ENCODE results near the gene KRT71.
"Not testable (repeated sequence)": the region's sequence is repeated elsewhere in the genome, so short reads cannot be mapped to it uniquely, and the experiment has no call there.

Gene KRT71

DNA sequence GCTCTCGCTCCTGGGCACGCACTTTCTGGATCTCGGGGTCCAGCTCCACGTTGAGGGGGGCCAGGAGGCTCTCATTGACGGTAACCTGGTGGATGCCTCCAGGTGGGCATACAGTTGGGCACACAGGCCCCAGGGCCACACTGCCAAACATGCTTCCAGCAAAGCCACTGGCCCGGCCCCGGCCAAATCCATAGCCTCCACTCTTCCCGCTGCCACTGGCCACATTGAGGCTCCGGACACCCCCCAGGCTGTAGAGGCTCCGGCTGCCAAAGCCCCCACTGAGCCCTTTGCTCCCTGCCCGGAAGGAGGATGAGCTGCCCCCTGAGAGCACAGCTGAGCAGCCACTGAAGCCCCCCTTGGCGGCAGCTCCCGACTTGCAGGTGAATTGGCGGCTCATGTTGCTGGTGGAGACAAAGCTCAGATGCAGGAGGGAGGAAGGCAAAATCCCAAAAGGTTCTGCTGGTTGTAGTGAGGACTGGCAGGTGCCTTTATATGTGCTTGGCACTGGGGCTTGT lies at the start of gene KRT71:
KRT71 (minus strand) TSS at position 465 of the 515 bp plus-strand sequence; CDS start at position 397, 68 bp downstream.
- DNase-seq (ENCODE audit: low read depth in 3 of 3) = no peak

DNA sequence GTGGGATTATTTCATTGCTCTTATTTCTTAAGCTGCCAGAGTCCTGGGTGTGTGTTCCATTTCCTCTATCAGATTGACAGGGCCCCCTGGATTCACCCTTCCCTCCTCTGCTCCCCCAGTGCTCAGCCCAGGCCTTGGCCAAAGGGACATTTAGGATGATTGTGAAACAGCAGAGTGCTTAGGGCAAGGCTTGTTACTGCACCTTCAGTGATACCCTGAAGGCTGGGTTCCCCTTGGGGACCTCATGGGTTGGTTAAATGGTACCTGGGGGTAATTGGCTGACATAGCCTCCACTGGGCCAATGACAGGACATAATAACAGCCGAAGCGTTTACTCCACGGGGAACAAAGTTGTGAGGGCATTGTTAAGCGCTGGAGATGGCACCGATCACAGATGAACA lies 49.6 kb upstream of the KRT71 start:
- DNase-seq (ENCODE audit: low read depth in 3 of 3) = no peak

DNA sequence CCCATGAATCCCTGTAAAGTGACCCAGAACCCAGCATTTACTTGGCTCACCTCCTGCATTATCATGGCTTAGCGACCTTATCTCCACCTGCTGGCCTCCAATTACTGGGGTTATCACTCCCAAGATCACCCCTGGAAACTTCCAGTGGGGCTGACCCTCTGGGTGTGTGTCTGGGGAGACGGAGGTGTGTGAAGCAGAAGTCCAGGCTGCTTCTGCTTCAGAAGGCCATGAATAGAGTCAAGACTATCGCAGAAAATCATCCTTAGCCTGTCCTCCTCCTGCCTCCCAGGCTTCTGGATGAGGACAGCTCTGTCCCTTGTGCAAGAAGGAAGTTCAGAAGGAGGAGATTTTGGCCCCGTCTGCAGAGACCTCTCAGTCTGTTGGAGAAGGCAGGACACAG lies 48.7 kb upstream of the KRT71 start:
- DNase-seq (ENCODE audit: low read depth in 3 of 3) = no peak

DNA sequence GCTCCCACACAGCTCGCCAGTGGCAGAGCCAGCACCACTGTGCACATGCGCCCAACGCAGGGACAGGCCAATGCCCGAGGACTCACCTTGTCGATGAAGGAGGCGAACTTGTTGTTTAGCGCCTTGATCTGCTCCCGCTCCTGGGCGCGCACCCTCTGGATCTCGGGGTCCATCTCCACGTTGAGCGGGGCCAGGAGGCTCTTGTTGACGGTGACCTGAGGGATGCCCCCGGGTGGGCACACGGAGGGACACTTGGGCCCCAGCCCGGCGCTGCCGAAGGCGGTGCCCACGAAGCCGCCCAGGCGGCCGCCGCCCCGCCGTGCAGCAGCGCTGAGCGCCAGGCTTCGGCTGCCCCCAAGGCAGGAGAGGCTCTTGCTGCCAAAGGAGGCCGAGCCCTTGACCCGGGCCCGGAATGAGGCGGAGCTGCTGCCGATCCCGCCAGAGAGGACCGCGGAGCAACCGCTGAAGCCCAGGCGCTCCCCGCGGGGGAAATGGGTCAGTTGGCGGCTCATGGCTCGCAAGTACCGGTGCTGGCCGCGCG lies 48.1 kb upstream of the KRT71 start, which contains the start of gene KRT72:
KRT72 (minus strand) TSS at position 523 of the 541 bp plus-strand sequence; CDS start at position 512, 11 bp downstream.
- DNase-seq (ENCODE audit: low read depth in 3 of 3) = no peak

DNA sequence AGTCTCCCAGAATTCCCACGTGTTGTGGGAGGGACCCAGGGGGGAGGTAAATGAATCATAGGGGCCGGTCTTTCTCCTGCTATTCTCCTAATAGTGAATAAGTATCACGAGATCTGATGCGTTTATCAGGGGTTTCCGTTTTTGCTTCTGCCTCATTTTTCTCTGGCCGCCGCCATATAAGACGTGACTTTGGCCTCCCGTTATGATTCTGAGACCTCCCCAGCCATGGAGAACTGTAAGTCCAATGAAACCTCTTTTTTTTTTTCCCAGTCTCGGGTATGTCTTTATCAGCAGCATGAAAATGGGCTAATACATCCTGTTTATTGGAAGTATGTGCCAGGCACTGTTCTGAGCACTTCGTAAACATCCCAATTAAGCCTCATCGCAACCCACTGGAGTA lies 47.5 kb upstream of the KRT71 start:
- no peak for DNase-seq (ENCODE audit: low read depth in 3 of 3)

DNA sequence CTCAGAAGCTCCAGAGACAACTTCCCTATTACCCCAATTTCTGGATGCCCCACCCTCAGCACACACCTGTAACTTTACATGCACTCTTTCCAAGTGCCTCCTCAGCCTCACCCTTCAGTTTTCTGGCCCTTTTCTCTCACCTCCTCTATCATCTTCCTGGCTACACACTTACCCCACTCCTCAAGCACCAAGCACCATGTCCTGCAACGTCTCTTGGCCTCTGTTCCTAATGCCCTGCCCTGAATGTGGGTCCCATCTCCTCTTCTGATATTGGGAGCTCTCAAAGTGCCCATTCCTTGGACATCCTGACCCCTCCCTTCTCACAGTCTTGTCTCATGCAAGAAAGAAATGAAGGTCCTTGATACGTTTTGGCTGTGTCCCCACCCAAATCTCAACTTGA lies 47.1 kb upstream of the KRT71 start:
- DNase-seq (ENCODE audit: low read depth in 3 of 3) = no peak

DNA sequence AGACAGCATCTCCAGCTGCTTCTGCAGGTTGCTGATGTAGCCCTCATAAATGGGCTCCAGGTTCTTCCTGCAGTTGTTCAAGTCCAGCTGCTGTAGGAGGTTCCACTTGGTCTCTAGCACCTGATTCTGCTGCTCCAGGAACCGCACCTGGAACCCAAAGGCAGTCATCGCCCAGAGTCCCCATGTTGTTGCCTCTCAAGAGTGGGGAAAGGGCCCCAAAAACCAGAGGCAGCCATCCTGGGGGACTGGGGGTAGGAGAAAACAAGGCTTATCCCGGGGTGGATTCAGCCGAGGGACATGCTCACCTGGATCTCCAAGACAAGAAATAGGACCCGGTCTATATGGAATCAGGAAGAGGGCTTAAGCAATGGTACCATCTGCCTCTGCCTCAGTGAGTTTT lies 46.0 kb upstream of the KRT71 start:
- DNase-seq (ENCODE audit: low read depth in 3 of 3) = no peak

DNA sequence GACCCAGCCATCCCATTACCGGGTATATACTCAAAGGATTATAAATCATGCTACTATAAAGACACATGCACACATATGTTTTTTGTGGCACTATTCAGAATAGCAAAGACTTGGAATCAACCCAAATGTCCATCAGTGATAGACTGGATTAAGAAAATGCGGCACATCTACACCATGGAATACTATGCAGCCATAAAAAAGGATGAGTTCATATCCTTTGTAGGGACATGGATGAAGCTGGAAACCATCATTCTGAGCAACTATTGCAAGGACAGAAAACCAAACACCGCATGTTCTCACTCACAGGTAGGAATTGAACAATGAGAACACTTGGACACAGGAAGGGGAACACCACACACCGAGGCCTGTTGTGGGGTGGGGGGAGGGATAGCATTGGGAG lies 41.3 kb upstream of the KRT71 start:
- not testable (repeated sequence) for DNase-seq (ENCODE audit: low read depth in 3 of 3)

DNA sequence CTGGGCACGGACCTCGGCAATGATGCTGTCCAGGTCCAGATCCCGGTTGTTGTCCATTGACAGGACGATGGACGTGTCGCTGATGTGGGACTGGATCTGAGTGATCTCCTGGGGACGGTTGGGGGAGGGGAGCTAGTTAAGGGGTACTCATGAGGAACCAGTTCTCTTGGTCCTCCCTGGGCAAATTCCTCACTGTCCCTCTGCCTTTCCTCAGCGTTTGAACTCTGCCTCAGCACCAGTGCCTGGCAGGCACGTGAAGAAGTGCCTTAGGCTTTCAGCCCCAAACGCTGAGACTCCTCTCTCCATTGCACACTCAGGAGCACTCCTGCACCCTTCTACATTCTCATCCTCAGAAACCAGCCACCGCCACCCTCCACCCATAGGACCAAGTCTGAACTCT lies 38.6 kb upstream of the KRT71 start:
- no peak for DNase-seq (ENCODE audit: low read depth in 3 of 3)

DNA sequence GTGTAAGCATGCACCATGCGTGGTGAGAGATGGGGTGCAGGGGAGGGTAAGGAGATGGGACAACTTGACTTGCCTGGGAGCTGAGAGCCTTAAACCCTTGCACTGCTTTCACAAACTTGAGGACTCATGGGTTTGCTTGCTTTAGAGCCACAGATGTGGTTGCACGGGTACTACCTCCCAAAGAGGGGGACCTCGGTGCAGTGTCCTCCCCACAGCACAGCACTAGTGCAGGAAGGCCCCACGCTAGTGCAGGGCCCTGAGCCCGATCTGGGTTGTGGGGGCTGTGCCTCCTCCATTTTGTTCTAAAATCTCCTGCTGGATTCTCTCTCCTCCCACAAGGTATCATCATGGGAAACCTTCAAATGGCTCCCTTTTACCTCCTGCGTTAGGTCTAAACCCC lies 37.1 kb upstream of the KRT71 start:
- DNase-seq (ENCODE audit: low read depth in 3 of 3) = no peak

DNA sequence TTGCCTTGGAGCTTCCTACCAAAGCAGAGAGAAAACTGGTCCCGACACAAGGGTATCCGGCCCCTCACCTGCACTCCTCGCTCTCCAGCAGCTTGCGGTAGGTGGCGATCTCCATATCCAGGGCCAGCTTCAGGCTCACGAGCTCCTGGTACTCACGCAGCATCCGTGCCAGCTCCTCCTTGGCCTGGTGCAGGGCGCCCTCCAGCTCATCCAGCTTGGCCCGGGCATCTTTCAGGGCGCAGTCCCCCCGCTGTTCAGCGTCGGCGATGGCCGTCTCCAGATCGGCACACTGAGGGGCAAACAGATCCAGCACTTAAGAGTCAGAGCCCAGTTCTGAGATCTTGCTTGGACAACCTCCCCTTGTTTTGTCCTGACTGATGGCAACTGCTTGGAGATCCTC lies 34.6 kb upstream of the KRT71 start:
- DNase-seq (ENCODE audit: low read depth in 3 of 3) = no peak

DNA sequence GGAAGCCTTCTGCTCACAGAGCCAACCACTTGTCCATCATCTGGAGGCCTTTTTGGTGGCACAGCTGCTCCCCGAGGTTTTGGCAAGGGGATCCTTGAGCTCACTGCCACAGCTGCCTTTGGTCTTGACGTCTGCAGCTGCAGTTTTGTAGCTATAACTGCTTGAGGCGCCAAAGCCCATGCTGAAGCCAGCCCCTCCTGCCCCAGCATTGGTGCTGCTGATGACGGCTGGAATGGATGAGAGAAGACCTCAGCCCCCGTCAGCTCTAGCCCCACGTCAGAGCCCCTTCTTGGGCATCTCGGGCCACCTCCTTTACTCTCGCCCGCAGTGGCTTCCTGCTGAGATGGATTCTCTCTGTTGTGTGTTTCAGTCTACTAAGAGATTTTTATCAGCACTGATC lies 33.0 kb upstream of the KRT71 start:
- DNase-seq (ENCODE audit: low read depth in 3 of 3) = peak in 1 of 3 experiments; percentile 19

DNA sequence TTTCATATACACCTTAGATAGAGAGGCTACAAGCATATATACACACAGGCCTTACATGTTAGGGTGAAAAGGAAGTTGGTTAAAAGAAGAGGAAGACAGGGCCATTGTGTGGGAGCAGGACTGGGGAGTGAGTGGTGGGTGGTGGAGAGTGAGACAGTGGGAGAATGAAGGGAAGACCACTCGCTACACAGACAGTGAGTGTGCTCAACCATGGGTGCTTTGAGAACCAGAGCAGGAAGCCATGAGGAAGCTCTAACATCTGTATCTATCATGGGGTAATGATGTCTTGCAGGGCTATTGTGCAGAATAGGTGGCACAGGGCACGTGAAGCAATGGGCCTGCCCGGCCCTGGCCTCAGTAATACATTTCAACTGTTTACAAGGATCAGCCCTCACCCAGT lies 32.1 kb upstream of the KRT71 start:
- DNase-seq (ENCODE audit: low read depth in 3 of 3) = no peak

DNA sequence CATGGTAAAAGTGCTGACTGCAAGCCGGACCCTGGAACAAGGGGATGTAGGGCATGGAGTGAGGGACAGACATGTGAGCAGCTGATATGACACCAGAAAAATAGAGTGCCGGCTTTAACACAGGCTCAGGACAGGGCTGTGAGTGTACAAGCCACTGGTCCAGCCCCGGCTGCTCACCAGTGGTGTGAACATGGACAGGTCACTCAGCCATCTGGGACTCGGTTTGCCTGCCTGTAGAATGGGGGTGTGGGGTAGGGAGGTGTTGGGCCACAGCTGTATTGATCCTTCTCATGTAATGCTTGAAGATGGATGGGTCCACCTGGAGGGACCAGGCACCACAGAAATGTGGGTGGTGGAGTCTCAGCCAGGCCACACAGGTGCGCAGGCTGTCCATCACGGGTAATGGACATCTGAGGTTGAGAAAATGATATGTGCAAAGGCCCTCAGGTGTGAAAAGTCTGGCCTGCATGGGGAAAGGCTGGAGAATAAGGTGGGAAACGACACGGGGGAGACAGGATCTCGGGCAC lies 31.3 kb upstream of the KRT71 start:
- no peak for DNase-seq (ENCODE audit: low read depth in 3 of 3)

DNA sequence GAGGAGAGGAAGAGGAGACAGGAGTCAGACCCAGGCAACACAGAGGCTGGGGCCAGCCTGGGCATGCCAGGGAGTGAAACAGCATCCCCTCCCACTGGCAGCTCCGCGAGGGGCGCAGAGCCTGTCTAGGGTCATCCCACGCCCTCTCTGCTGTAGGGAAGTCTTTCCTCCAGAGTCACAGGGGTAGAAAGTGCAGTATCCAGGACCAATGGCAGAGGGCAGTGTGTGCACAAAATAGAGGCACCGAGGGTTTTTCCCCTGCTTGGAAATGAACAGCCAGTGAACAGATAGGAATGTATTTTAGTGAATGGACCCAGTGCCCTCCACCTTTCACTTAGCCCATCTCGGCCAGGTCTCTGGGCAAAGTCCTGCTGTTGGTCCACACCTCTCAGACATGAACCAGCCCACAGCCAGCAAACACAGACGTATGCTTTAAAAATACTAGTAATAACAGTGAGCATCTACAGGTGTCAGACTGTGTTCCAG lies 30.1 kb upstream of the KRT71 start:
- DNase-seq (ENCODE audit: low read depth in 3 of 3) = peak; percentile 30 to 54 (median 50)

DNA sequence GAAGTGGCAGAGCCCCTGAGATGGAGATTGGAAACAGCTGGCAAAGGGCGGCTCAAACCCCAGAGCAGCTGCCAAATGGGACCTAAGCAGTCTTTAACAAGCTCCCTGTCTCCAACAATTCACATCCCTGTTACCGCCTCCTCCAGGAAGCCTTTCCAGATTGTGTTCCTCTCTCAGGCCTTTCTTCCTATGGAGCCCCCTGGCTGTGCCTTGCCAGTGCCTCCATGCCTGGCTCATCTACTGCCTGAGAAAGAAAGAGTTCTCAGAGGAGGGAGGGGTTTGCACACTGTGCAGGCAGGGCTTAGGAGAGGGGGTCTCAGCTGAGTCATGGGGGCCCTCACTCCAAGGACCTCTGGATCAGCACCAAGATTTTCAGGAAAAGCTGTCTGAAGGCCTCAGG lies 29.5 kb upstream of the KRT71 start:
- DNase-seq (ENCODE audit: low read depth in 3 of 3) = no peak

DNA sequence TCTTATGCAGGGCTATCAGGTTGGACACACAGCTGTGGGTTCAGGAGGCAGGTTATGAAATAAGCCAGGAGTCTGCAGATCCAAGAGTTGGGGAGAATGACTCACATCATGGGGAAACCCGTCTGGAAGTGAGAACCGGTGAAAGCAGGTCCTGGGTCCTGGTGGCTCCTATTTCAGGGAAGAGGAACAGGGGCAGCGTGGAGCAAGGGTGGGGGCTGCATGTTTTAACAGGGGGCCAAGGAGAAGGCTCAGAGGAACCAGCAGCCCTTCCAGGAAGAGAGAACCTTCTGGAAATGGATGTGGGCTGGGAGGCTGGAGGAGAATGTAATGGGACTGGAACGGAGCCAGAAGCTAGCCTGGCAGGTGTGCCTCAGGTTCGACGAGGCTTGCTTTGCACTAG lies 28.5 kb upstream of the KRT71 start:
- DNase-seq (ENCODE audit: low read depth in 3 of 3) = no peak

DNA sequence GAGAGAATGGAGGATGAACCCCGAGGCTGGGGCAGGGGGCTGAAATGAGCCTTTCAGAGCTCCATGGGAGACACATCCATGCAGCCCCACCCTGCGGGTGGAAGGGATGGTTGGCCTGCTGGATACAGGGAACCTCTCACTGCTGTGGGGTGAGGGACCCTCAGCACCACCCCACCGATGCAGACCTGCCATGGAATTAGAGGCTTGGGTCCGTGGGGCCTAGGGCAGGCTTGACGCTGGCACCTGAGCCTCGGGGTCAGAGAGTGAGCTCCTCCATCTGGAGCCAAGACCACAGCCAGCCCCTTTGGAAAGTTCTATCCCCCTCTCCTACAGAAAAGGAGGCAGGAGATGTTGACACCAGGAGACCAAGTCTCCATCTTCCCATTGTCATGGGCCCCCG lies 28.1 kb upstream of the KRT71 start:
- DNase-seq (ENCODE audit: low read depth in 3 of 3) = no peak

DNA sequence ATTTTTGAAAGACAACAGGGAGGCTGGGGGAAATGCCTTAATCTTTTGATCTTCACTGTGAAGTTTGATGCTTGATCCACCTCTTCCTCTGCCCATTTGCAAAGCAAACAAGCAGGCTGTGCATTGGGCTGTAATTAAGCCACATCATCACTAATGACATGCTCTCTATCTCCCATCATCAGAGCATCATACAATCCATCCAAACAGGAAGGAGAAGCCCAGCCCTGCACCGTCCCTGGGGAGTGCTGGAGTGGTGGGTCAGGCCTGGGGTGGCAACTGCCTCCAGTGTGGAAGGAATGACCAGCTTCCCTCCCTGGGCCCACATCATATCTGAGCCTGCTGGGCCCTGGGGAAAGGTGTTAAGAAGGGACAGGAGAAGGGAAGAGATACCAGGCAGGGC lies 27.6 kb upstream of the KRT71 start:
- no peak for DNase-seq (ENCODE audit: low read depth in 3 of 3)

DNA sequence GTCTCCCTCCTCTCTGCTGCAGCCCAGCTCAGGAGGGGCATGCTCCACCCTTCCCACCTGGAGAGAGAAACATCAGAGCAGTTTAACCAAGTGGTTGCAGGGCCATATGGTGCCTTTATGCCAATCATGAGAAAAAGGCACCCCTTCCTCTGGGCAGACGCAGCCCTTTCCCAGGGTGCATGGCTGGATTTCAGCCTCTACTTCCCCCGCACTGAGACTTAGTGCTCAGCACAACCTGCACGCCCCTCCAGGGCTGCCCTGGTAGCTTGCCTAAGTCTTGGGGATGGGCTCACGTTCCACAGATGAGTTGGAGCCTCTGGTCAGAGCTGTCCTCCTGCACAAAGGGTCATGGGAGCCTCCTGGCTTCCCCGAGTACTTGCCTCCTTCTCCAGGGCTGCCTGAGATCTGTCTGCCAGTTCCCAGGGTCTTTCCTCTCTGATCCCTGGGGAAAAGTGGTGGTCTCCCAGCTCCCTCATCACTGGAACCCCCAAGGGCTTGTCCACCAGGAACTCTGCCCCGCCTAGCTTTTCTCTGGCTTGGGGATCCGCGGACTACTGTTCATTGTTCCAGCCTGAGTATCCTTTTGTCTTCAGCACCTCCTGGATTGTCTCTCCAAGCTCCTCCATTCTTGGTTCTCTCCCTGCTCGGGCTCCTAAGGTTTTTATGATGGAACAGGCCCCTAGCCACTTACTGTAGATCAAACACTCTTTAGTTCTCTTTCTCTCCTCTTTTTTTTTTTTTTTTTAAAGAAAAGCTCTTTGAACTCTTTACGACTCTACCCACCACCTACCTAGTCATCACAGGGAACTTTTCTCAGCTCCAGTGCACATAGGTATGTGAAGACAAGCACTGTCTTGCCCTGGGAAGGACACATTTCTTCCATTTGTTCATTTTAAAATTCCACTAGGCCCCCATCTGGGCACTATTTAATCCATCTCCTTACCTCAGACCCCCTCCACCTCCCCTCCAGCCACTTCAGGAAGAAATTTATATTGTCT lies 26.8 kb upstream of the KRT71 start:
- no peak for DNase-seq (ENCODE audit: low read depth in 3 of 3)

DNA sequence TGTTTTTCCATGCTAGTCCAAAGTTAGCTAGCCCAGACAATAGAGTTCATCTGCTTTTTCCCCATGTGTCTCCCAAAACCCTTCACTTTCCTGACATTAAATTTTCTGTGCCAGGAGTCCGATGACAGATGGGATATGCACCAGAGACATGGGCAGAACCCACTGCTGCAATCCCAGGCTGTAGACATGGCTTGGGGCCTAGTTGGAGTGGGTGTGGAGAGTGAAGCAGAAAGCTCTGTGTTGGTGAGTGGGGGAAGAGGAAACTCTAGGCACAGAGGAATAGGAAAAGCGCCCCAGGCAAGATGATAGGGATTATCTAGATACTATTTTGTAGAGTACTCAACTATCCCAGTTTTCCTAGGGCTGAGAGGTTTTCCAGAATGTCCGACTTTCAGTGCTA lies 25.5 kb upstream of the KRT71 start:
- DNase-seq (ENCODE audit: low read depth in 3 of 3) = no peak

DNA sequence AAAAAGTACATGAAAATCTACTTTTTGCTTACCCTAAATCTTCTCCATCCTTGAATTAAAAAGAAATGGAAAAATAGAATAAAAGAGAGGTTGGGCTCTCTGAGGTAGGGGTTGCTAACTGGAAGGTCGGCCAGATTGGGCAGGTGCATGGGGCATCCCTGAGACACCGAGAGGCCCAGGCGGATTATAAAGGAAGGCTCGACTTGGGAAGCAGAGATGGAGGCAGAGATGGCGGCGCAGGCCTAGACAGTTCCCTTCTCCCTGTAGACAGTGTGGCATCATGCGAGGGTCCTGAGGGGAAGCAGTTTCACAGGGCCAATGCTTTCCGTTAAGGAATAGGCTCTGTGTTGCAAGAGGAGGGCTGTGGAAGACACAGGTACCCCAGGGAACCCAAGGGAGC lies 24.4 kb upstream of the KRT71 start:
- DNase-seq (ENCODE audit: low read depth in 3 of 3) = no peak

DNA sequence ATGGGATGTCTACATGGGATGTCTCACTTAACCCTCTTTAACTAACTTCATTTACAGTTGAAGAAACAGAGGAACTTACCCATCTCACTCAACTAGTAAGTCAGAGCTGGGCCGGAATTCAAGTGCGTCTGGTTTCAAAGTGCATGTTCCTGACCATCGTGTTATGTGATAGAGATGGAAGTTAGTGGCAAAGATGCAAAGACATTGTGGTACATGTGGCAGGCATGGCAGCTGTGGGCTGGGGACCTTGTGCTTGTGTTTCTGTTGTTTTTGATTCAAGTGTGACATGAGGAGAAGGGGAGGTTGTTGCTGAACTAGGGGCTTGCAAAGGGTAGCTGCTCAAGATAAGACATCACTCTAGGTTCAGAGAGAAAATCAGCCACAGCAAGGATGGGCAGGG lies 23.0 kb upstream of the KRT71 start:
- DNase-seq (ENCODE audit: low read depth in 3 of 3) = no peak

Data from stimulated activated CD4-positive, alpha-beta T cell treated with anti-CD3 and anti-CD28 coated beads, TNF-alpha, amount 100 ng/mL, for 24 hours (primary cell).